ENCODE measurements around the gene SEMA6B. TPM values are rescaled to one million over a fixed set of nuclear protein-coding genes. Genes with fewer than 3 reads are reported as not detected.

SEMA6B gene
- total RNA-seq, 2 experiments from 2014 or later: not detected

DNA sequence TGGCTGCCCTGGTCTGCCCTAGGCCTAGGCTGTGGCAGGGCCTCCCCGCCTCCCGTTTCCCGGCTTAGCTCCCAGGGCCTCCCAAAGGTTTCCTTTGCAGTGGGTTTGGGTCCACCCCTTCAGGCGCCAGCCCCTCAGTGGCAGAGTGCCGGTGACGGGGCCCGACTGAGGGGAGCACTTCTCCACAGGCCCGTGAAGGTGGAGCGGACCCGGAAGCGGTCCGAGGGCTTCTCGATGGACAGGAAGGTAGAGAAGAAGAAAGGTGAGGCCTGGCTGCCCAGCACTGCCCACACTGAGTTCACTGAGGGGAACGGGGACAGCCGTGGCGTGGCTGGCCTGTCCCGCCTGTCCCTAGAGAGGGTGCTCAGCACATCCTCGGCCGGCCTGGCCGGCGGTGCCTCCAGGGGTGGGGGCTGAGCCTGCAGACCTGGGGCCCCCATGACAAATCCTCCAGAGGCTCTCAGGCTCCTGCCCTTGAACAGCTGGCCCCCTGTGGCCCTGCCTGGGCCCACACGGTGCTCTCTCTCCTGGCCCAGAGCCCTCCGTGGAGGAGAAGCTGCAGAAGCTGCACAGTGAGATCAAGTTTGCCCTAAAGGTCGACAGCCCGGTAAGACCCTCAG is 61.6 kb downstream of the SEMA6B start:
- CTCF ChIA-PET: no interaction called here
- Mint-ChIP-seq H3K27ac (no peak overlapping the region), H3K4me1 (ENCODE audit: low read depth) (no peaks in the 10 kb centered on the region), H3K27me3 (ENCODE audit: low read depth) (no peaks in the 10 kb centered on the region), H3K4me3 (no peak overlapping the region), H3K9me3 (ENCODE audit: insufficient read depth) (no peaks in the 10 kb centered on the region), H3K36me3 (ENCODE audit: low read depth) (peaks cover 5% of the 10 kb centered on the region)
- ATAC-seq (no peak), DNase-seq (no peak)
- POLR2A ChIA-PET: no interaction called here

- Mint-ChIP-seq H3K27ac (no peak overlapping the region), H3K36me3 (ENCODE audit: low read depth) (peaks cover 6% of the 10 kb centered on the region), H3K9me3 (ENCODE audit: insufficient read depth) (no peaks in the 10 kb centered on the region), H3K4me3 (no peak overlapping the region), H3K4me1 (ENCODE audit: low read depth) (no peaks in the 10 kb centered on the region), H3K27me3 (ENCODE audit: low read depth) (no peaks in the 10 kb centered on the region)
- ChIA-PET CTCF (no interaction called here), POLR2A (no interaction called here)
- DNase-seq (no peak), ATAC-seq (no peak)
Observed at GRCh38 chr19:4496304-4496703, 63.2 kb downstream of the SEMA6B start.

DNA sequence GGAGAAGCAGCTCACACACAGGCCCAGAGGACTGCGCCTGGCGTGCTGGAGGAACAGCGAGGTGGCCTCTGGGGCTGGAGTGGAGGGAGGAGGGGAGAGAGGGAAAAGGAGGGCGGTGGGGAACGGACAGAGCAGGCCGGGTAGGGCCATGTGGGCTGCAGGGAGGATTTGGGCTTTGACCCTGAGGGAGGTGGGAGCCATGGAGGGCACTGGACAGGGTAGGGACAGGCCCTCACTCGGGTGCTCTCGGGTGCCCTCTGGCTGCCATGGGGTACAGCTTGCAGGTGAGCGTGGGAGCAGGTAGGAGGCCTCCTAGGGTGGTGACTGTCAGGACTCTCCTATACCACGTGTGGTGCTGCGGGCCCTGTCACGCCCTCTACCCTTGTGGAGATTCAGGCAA is 64.0 kb downstream of the SEMA6B start:
- Mint-ChIP-seq H3K4me3 (no peak overlapping the region), H3K4me1 (ENCODE audit: low read depth) (no peaks in the 10 kb centered on the region), H3K27me3 (ENCODE audit: low read depth) (no peaks in the 10 kb centered on the region), H3K36me3 (ENCODE audit: low read depth) (peaks cover 8% of the 10 kb centered on the region), H3K27ac (no peak overlapping the region), H3K9me3 (ENCODE audit: insufficient read depth) (no peaks in the 10 kb centered on the region)
- no peak for ATAC-seq
- DNase-seq: no peak
- ChIA-PET POLR2A (no interaction called here), CTCF (interaction anchor here (0.9 kb wide), 1 partner anchor 64 kb away, joined by 3 read pairs; the partner anchor contains the start of gene SEMA6B)

DNA sequence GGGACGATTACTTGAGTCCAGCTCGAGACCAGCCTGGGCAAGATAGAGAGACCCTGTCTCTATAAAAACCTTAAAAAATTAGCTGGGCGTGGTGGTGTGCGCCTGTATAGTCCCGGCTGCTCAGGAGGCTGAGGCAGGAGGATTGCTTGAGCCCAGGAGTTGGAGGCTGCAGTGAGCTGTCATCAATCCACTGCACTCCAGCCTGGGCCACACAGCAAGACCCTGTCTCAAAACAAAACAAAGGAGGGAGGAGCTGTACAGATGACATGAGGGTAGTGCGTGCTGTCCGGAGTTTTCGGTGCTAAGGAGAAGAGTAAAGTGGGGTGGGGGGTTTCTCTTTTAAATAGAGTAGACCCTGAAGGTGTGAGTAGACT is 64.8 kb downstream of the SEMA6B start:
- no peak for ATAC-seq
- Mint-ChIP-seq H3K9me3 (ENCODE audit: insufficient read depth) (no peaks in the 10 kb centered on the region), H3K27me3 (ENCODE audit: low read depth) (no peaks in the 10 kb centered on the region), H3K27ac (no peak overlapping the region), H3K4me3 (no peak overlapping the region), H3K4me1 (ENCODE audit: low read depth) (no peaks in the 10 kb centered on the region), H3K36me3 (ENCODE audit: low read depth) (peaks cover 14% of the 10 kb centered on the region)
- DNase-seq: no peak
- ChIA-PET POLR2A (no interaction called here), CTCF (interaction anchor here (0.9 to 1.3 kb wide), 2 partner anchors 20 to 65 kb away, joined by 3 read pairs; partner anchors contain the start of gene SEMA6B)

DNA sequence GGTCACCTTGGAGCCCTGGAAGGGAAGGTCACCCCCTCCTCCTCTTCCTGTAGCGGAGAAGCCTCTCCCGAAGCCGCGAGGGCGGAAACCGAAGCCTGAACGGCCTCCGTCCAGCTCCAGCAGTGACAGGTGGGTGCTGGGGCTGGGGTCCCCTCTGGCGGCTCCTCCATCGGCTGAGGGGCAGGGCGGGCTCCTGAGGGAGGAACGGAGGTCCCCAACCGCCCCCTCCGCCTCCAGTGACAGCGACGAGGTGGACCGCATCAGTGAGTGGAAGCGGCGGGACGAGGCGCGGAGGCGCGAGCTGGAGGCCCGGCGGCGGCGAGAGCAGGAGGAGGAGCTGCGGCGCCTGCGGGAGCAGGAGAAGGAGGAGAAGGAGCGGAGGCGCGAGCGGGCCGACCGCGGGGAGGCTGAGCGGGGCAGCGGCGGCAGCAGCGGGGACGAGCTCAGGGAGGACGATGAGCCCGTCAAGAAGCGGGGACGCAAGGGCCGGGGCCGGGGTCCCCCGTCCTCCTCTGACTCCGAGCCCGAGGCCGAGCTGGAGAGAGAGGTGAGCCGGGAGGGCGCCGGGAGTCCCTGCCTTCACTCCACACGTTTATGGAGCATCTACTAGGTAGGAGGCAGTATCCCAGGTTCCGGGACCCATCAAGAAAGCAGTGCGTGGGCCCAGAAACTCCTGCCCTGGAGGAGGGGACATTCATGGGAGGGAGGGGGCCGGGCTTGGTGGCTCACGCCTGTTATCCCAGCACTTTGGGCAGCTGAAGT is 65.4 kb downstream of the SEMA6B start:
- ChIA-PET POLR2A (no interaction called here), CTCF (interaction anchor here (1.3 kb wide), 1 partner anchor 19 kb away, joined by 3 read pairs; no protein-coding TSS in a partner anchor)
- H3K27ac Mint-ChIP-seq: no peak overlapping the region
- H3K9me3 Mint-ChIP-seq (ENCODE audit: insufficient read depth): no peaks in the 10 kb centered on the region
- ATAC-seq: no peak
- no peak overlapping the region for H3K4me3 Mint-ChIP-seq
- H3K27me3 Mint-ChIP-seq (ENCODE audit: low read depth): no peaks in the 10 kb centered on the region
- H3K36me3 Mint-ChIP-seq (ENCODE audit: low read depth): peaks cover 15% of the 10 kb centered on the region
- no peaks in the 10 kb centered on the region for H3K4me1 Mint-ChIP-seq (ENCODE audit: low read depth)
- DNase-seq: no peak

DNA sequence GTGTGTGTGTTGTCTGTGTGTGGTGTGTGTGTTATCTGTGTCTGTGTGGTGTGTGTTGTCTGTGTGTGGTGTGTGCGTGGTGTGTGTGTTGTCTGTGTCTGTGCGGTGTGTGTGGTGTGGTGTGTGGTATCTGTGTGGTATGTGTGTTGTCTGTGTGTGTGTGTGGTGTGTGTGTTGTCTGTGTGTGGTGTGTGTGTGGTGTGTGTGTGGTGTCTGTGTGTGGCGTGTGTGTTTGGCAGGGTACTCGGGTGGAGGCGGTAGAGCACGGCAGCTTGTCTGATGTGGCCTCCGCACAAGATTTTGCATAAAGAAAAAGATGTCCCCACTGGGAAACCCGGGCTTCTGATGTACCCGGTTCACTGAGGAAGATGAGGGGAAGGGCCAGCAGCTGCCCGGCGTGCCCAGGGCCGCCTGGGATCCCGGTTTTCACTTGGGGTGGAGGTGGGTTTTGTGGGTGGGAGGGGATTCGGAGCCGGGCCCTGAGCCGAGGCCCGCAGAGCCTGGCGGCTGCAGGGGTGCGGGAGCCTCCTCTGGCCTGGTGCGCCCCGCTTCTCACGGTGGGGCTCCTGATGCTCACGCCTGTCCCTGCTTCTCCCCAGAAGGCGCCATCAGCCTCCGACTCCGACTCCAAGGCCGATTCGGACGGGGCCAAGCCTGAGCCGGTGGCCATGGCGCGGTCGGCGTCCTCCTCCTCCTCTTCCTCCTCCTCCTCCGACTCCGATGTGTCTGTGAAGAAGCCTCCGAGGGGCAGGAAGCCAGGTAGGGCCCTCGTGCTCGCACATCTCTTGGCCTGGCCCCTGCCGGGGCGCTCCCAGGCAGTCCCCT is 66.2 kb downstream of the SEMA6B start:
- POLR2A ChIA-PET: no interaction called here
- H3K4me1 Mint-ChIP-seq (ENCODE audit: low read depth): no peaks in the 10 kb centered on the region
- peaks cover 18% of the 10 kb centered on the region for H3K36me3 Mint-ChIP-seq (ENCODE audit: low read depth)
- no peak overlapping the region for H3K4me3 Mint-ChIP-seq
- no peaks in the 10 kb centered on the region for H3K9me3 Mint-ChIP-seq (ENCODE audit: insufficient read depth)
- ATAC-seq (no peak), DNase-seq (no peak)
- no peak overlapping the region for H3K27ac Mint-ChIP-seq
- no peaks in the 10 kb centered on the region for H3K27me3 Mint-ChIP-seq (ENCODE audit: low read depth)
- CTCF ChIA-PET: interaction anchor here (1.3 kb wide), 1 partner anchor 19 kb away, joined by 3 read pairs; no protein-coding TSS in a partner anchor

Other genes starting within 250 kb of the SEMA6B start
- gene STAP2, start 220.9 kb downstream of the SEMA6B start, total RNA-seq: 10 to 100 TPM; 14.3 to 16.5 TPM
- 10 to 100 TPM; 26.0 to 27.6 TPM for gene MPND, start 216.1 kb downstream of the SEMA6B start, total RNA-seq
- 10 to 100 TPM; 65.1 to 67.9 TPM for gene SH3GL1, start 159.1 kb downstream of the SEMA6B start, total RNA-seq
- 100 to 1,000 TPM in 1 of 2 experiments, 10 to 100 TPM in 1; 95.3 to 104 TPM for gene CHAF1A, start 157.0 kb downstream of the SEMA6B start, total RNA-seq
- 10 to 100 TPM; 34.1 to 36.6 TPM for gene UBXN6, start 101.9 kb downstream of the SEMA6B start, total RNA-seq
- gene HDGFL2, start 87.4 kb downstream of the SEMA6B start, total RNA-seq: 10 to 100 TPM; 53.9 to 57.6 TPM
- gene PLIN4, start 41.2 kb downstream of the SEMA6B start, total RNA-seq: not detected
- not detected for gene PLIN5, start 24.5 kb downstream of the SEMA6B start, total RNA-seq
- gene LRG1, start 19.6 kb downstream of the SEMA6B start, total RNA-seq: not detected
- 10 to 100 TPM; 19.4 to 20.2 TPM for gene TNFAIP8L1, start 79.8 kb upstream of the SEMA6B start, total RNA-seq
- gene MYDGF, start 110.7 kb upstream of the SEMA6B start, total RNA-seq: 10 to 100 TPM; 49.6 to 54.9 TPM
- gene DPP9, start 164.2 kb upstream of the SEMA6B start, total RNA-seq: 100 to 1,000 TPM in 1 of 2 experiments, 10 to 100 TPM in 1; 99.2 to 103 TPM
- 10 to 100 TPM; 12.3 to 12.7 TPM for gene FEM1A, start 232.1 kb upstream of the SEMA6B start, total RNA-seq

Measured in activated CD8-positive, alpha-beta T cell treated with anti-CD3 and anti-CD28 coated beads, Interleukin-2, amount 10 ng/mL, durations not matched to agents 7 days and 5 days (primary cell).